ENCODE results near the gene HLA-DRB5. TPM values are rescaled to one million over a fixed set of nuclear protein-coding genes. Genes with fewer than 3 reads are reported as not detected.
"Not testable (repeated sequence)": the region's sequence is repeated elsewhere in the genome, so short reads cannot be mapped to it uniquely, and the experiment has no call there.

HLA-DRB5 gene
- total RNA-seq, 1 donor from 2014 or later = 9.2 TPM

DNA sequence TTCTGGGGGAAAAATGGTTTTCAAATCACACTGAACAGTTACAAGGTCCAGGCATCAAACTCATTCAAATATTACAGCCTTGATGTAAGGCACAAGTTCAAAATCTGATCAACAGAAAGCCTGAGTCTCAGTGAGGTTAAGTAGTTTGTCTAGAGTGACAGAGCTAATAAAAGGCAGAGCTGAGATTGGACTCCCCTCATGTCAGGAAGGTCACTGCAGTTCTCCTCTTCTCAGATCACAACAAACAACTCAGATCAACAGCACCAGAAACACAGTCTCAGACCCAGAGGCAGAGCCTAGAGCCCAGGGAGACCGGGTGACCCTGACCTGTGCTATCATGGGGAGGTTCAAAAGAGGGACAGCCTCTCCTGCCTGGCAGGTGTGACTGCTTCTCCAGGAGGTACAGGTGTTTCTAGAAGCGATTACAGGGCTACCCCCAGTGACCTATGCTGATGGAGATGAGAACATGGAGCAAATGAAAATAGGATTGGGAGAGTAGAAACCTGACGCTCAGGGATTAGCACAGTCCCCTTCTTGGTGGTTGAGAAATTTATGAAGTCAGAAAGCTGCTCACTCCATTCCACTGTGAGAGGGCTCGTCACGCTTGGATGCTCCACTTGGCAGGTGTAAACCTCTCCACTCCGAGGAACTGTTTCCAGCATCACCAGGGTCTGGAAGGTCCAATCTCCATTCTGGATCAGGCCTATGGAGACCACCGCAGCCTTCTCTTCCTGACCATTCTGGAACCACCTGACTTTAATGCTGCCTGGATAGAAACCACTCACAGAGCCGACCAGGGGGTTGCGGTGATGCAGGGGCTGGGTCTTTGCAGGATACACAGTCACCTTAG, 24.3 kb upstream of the HLA-DRB5 start:
- Mint-ChIP-seq H3K27me3 (no peaks in the 10 kb centered on the region), H3K36me3 (no peaks in the 10 kb centered on the region), H3K27ac (no peak overlapping the region), H3K9me3 (peaks cover 5% of the 10 kb centered on the region), H3K4me1 (ENCODE audit: unreplicated experiment) (no peaks in the 10 kb centered on the region), H3K4me3 (no peak overlapping the region)
- DNase-seq (ENCODE audit: extremely low spot score, unreplicated experiment) = no peak
- no peak for TF ChIP-seq CTCF (conservative IDR thresholded peaks at IDR 0.05)

- Mint-ChIP-seq H3K9me3 (peaks cover 5% of the 10 kb centered on the region), H3K27me3 (no peaks in the 10 kb centered on the region), H3K36me3 (no peaks in the 10 kb centered on the region), H3K4me3 (no peak overlapping the region), H3K4me1 (ENCODE audit: unreplicated experiment) (no peaks in the 10 kb centered on the region), H3K27ac (no peak overlapping the region)
- DNase-seq (ENCODE audit: extremely low spot score, unreplicated experiment) = no peak
- no peak for TF ChIP-seq CTCF (conservative IDR thresholded peaks at IDR 0.05)
Observed at GRCh38 chr6:32553037-32553742, 23.1 kb upstream of the HLA-DRB5 start.

- Mint-ChIP-seq H3K27me3 (no peaks in the 10 kb centered on the region), H3K4me3 (no peak overlapping the region), H3K9me3 (no peaks in the 10 kb centered on the region), H3K27ac (no peak overlapping the region), H3K36me3 (no peaks in the 10 kb centered on the region), H3K4me1 (ENCODE audit: unreplicated experiment) (no peaks in the 10 kb centered on the region)
- no peak for DNase-seq (ENCODE audit: extremely low spot score, unreplicated experiment)
- no peak for TF ChIP-seq CTCF (conservative IDR thresholded peaks at IDR 0.05)
Observed at GRCh38 chr6:32551410-32551809, 21.3 kb upstream of the HLA-DRB5 start.

GRCh38 chr6:32539839-32540238, 9.8 kb upstream of the HLA-DRB5 start:
- Mint-ChIP-seq H3K4me1 (ENCODE audit: unreplicated experiment) (no peaks in the 10 kb centered on the region), H3K27ac (no peak overlapping the region), H3K36me3 (no peaks in the 10 kb centered on the region), H3K9me3 (peaks cover 8% of the 10 kb centered on the region), H3K4me3 (no peak overlapping the region), H3K27me3 (peaks cover 3% of the 10 kb centered on the region)
- no peak for DNase-seq (ENCODE audit: extremely low spot score, unreplicated experiment)
- no peak for TF ChIP-seq CTCF (conservative IDR thresholded peaks at IDR 0.05)

GRCh38 chr6:32530431-32530793, 325 bp upstream of the HLA-DRB5 start:
- not testable (repeated sequence) for DNase-seq (ENCODE audit: extremely low spot score, unreplicated experiment); H3K4me1 Mint-ChIP-seq (ENCODE audit: unreplicated experiment); H3K9me3 Mint-ChIP-seq; H3K27ac Mint-ChIP-seq; H3K36me3 Mint-ChIP-seq; H3K4me3 Mint-ChIP-seq
- H3K27me3 Mint-ChIP-seq = peaks cover 21% of the 10 kb centered on the region
